Endodermal cell (in vitro differentiated cells): ENCODE data around the gene SCGN. TPM values are rescaled to one million over a fixed set of nuclear protein-coding genes. Genes with fewer than 3 reads are reported as not detected.
A peak's percentile ranks its signal among the peaks of the same experiment; 100 is the strongest.

ENCODE experiments used
- DNase-seq: peaks from one replicate; pipeline ENCODE4 v3.0.0-alpha.2; 2017
- H3K27ac ChIP-seq: 2 replicates; pipeline ENCODE4 v1.5.1; 2013; ENCODE audit warnings: mild to moderate bottlenecking, low read depth, low read length, moderate library complexity
- H3K27me3 ChIP-seq: 2 replicates; pipeline ENCODE4 v1.6.1; 2013; ENCODE audit warnings: mild to moderate bottlenecking, low read length, moderate library complexity; ENCODE audit not compliant: insufficient read depth, control insufficient read depth, poor library complexity, severe bottlenecking
- H3K36me3 ChIP-seq: 2 replicates; pipeline ENCODE4 v1.7.0; 2013; ENCODE audit warnings: mild to moderate bottlenecking, low read length, moderate library complexity; ENCODE audit not compliant: control insufficient read depth, insufficient read depth
- H3K4me1 ChIP-seq: one replicate; pipeline ENCODE4 v1.7.0; 2013; ENCODE audit warnings: low read length; ENCODE audit not compliant: control insufficient read depth, insufficient read depth
- H3K4me3 ChIP-seq: 2 replicates; pipeline ENCODE4 v1.5.1; 2013; ENCODE audit warnings: mild to moderate bottlenecking, low read length, moderate library complexity
- H3K9ac ChIP-seq: 2 replicates; pipeline ENCODE4 v1.6.1; 2013; ENCODE audit warnings: mild to moderate bottlenecking, low read length, moderate library complexity; ENCODE audit not compliant: poor library complexity, severe bottlenecking; ENCODE audit errors: extremely low read depth
- H3K9me3 ChIP-seq: 2 replicates; pipeline ENCODE4 v1.6.1; 2013; ENCODE audit warnings: mild to moderate bottlenecking, low read length, moderate library complexity; ENCODE audit not compliant: control insufficient read depth
- H3K27ac Mint-ChIP-seq: 2 replicates; pipeline ENCODE4 v1.8.0; 2020; ENCODE audit warnings: mixed read lengths
- H3K27me3 Mint-ChIP-seq: 2 replicates; pipeline ENCODE4 v1.8.0; 2021; ENCODE audit warnings: mild to moderate bottlenecking, mixed read lengths; ENCODE audit not compliant: insufficient read depth
- H3K36me3 Mint-ChIP-seq: 2 replicates; pipeline ENCODE4 v1.8.0; 2020; ENCODE audit warnings: low read depth, mixed read lengths
- H3K4me1 Mint-ChIP-seq: 2 replicates; pipeline ENCODE4 v1.8.0; 2020; ENCODE audit warnings: mixed read lengths
- H3K4me3 Mint-ChIP-seq: 2 replicates; pipeline ENCODE4 v1.8.0; 2020; ENCODE audit warnings: mild to moderate bottlenecking, moderate library complexity, mixed read lengths
- H3K9me3 Mint-ChIP-seq: 2 replicates; pipeline ENCODE4 v1.8.0; 2020; ENCODE audit warnings: mild to moderate bottlenecking, mixed read lengths
- CTCF ChIP-seq: fragments of 200-600 bp; sonication (generic); conservative IDR thresholded peaks from 2 replicates; pipeline ENCODE4 v1.5.0; 2021; ENCODE audit warnings: antibody characterized with exemption, mild to moderate bottlenecking
- WGBS, 2 experiments: methylation state at CpG; one replicate each; pipeline versions ENCODE4 v1.1.5 to v1.1.7; 2013; ENCODE audit warnings: missing lambda C conversion rate in 2 of 2, mixed read lengths in 1 of 2; ENCODE audit not compliant: insufficient coverage in 1 of 2, insufficient read length in 1 of 2; 5-methylcytosine and 5-hydroxymethylcytosine counted together
- total RNA-seq, 2 donors: library from RNA; stranded (reverse); fragmentation: NEBNext Ultra II Directional in 1 of 2; extraction: Animal tissue kit (Norgen Biotek cat#: 25700) in 1 of 2; gene quantifications; 2 replicates in 1 of 2; 3 replicates in 1 of 2; pipeline ENCODE4 v1.2.1, GENCODE V29; 2021

SCGN gene
- total RNA-seq, 2 donors from 2014 or later, result not detected

- 92 to 98% methylated on average over 8 to 11 of the region's 11 CpGs for WGBS, 2 experiments
- H3K27ac ChIP-seq, result no peak overlapping the region
- peaks cover 29% of the 10 kb centered on the region for H3K36me3 Mint-ChIP-seq
- peaks cover 5% of the 10 kb centered on the region for H3K4me1 Mint-ChIP-seq
- no peak overlapping the region for H3K9ac ChIP-seq
- peaks cover 6% of the 10 kb centered on the region for H3K4me1 ChIP-seq
- H3K27ac Mint-ChIP-seq, result peak overlapping the region; percentile 30
- H3K27me3 ChIP-seq, result no peaks in the 10 kb centered on the region
- H3K9me3 ChIP-seq, result no peaks in the 10 kb centered on the region
- no peak for TF ChIP-seq CTCF
- no peak overlapping the region for H3K4me3 ChIP-seq
- no peaks in the 10 kb centered on the region for H3K27me3 Mint-ChIP-seq
- H3K36me3 ChIP-seq, result peaks cover 12% of the 10 kb centered on the region
- no peak overlapping the region for H3K4me3 Mint-ChIP-seq
- H3K9me3 Mint-ChIP-seq, result no peaks in the 10 kb centered on the region
- no peak for DNase-seq
Measured at GRCh38 chr6:25606151-25606550, 45.9 kb upstream of the SCGN start.

GRCh38 chr6:25608558-25609174 is 43.3 kb upstream of the SCGN start:
- peaks cover 38% of the 10 kb centered on the region for H3K36me3 Mint-ChIP-seq
- WGBS, 2 experiments, result 87 to 96% methylated on average over 3 to 4 of the region's 5 CpGs
- Histone ChIP-seq H3K9ac (no peak overlapping the region), H3K4me1 (no peaks in the 10 kb centered on the region), H3K27ac (no peak overlapping the region), H3K4me3 (no peak overlapping the region), H3K36me3 (peaks cover 29% of the 10 kb centered on the region), H3K27me3 (no peaks in the 10 kb centered on the region), H3K9me3 (no peaks in the 10 kb centered on the region)
- no peak for TF ChIP-seq CTCF
- H3K27me3 Mint-ChIP-seq, result no peaks in the 10 kb centered on the region
- DNase-seq, result no peak
- H3K27ac Mint-ChIP-seq, result no peak overlapping the region
- H3K9me3 Mint-ChIP-seq, result no peaks in the 10 kb centered on the region
- H3K4me3 Mint-ChIP-seq, result no peak overlapping the region
- H3K4me1 Mint-ChIP-seq, result no peaks in the 10 kb centered on the region

GRCh38 chr6:25612666-25613065 is 39.3 kb upstream of the SCGN start:
- peaks cover 29% of the 10 kb centered on the region for H3K36me3 ChIP-seq
- H3K4me3 ChIP-seq, result no peak overlapping the region
- Mint-ChIP-seq H3K9me3 (no peaks in the 10 kb centered on the region), H3K36me3 (peaks cover 28% of the 10 kb centered on the region), H3K4me1 (no peaks in the 10 kb centered on the region), H3K27ac (no peak overlapping the region), H3K27me3 (no peaks in the 10 kb centered on the region), H3K4me3 (no peak overlapping the region)
- H3K4me1 ChIP-seq, result no peaks in the 10 kb centered on the region
- no peak for DNase-seq
- H3K27me3 ChIP-seq, result no peaks in the 10 kb centered on the region
- TF ChIP-seq CTCF, result no peak
- H3K9ac ChIP-seq, result no peak overlapping the region
- 90 to 100% methylated on average over 1 to 3 of the region's 3 CpGs for WGBS, 2 experiments
- H3K9me3 ChIP-seq, result no peaks in the 10 kb centered on the region
- no peak overlapping the region for H3K27ac ChIP-seq
